Epidermal melanocyte (primary cell): ENCODE data around the gene MORN5.

ENCODE experiments used
- DNase-seq: peaks from one replicate; pipeline ENCODE4 v3.0.0; 2011; ENCODE audit warnings: low spot score; ENCODE audit not compliant: insufficient read length

Gene MORN5

DNA sequence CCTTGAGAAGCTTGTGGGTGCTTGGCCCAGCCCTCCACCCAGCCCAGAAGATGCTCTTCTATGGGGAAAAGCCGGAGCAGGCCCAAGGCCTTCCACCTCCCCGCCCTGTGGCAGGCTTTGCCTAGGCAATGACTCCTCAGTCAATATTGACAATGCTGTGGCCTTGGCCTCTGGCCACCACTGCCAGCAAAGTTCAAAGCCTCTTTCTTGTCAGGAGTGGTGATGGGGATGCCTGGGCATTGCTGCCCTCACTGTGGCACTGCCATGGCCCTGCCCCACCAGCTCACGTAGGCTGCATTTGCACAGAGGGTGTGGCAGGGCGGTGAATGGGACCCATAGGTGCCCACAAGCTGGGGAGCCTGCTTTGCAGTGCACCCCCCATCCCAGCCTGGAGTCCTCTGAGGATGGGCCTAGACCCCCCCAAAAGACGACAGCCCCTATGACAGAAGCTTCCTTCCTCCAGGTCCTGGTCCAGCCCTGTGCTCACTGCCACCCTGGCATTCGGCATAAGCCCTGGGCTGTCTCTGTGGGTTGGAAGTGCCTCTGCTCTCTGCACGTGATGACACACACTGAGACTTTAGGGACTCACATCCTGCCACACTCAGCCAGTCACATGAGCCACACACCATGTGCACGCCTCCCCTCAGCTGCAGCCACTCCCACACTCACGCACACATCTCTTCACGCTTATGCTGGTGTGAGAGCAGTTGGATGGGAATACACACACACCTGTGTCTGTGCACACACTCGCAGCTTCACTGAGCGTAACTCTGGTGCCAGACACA, 31.1 kb downstream of the MORN5 start:
- no peak for DNase-seq

DNA sequence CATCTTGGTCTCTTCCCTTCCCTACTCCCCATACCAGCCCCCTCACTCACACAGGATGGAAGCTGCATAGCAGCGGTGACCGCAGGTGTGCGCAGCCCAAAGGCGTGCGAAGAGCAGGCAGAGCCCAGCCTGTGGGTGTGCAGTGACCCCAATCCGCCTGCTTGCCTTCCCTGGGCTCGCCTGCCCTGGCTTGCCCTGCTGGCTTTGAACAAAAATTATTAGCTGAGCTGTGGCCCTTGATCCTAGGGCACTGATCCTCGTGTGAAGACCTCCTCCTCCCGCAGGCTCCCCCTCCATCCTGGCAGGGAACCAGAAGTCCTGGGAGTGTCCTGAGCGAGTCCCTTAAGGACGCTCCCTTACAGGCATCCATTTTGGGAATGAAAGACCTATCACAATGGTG, 31.9 kb downstream of the MORN5 start:
- no peak for DNase-seq

- no peak for DNase-seq
These were observed 32.7 kb downstream of the MORN5 start for GRCh38 chr9:122192261-122192875.

GRCh38 chr9:122192914-122193525, 33.3 kb downstream of the MORN5 start:
- no peak for DNase-seq

GRCh38 chr9:122193651-122194050, 33.9 kb downstream of the MORN5 start:
- no peak for DNase-seq

DNA sequence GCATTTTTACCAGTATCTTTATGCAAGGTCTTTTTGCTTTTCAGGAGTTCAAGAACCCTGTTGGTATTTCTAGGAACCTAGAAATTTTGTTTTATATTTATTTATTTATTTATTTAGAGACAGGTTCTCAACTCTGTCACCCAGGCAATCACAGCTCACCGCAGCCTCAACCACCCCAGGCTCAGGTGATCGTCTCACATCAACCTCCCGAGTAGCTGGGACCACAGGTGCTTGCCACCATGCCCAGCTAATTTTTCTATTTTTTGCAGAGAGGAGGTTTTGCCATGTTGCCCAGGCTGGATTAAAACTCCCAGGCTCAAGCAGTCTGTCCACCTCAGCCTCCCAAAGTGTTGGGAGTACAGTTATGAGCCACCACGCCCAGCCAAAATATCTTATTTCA, 36.2 kb downstream of the MORN5 start:
- DNase-seq, result no peak

DNA sequence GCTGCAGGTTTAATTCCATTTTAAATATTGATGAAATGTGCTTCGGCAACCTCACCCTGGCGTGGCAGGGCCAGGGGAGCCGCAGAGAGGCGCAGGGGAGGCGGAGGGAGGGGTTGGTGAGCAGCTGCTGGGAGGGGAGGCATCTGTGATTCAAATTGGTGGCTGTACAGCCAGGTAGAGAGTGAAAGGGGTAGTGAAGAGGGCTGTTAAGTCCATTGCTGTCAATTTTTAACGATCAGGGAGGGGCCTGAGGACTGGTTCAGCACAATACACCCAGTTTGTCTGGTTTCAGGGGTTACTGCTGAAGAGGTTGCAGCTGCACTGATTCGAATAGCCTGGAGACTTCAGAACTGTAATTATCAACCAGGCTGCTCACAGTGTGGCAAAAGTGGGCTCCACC, 37.7 kb downstream of the MORN5 start:
- DNase-seq, result no peak

DNA sequence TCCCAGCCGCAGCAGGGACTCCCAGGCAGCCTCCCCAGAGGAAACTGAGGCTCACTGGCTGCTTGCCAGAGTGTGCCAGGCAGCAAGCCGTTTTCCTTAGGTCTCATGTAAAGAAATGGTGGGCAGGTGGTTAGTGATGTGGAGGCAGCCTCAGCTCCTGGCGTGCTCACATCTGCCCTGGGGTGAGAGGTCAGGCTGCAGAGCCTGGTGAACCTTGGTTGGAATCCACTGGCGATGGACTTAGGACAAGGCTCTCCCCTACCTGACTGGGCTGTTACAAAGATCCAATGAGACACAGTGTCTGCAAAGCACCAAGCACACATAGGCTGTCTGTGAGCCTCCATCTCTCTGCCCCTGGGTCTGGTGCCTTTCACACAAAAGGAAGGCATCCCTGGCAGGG, 38.2 kb downstream of the MORN5 start:
- DNase-seq, result no peak

GRCh38 chr9:122200960-122201595, 41.4 kb downstream of the MORN5 start:
- no peak for DNase-seq

GRCh38 chr9:122201641-122202040, 41.9 kb downstream of the MORN5 start:
- no peak for DNase-seq

DNA sequence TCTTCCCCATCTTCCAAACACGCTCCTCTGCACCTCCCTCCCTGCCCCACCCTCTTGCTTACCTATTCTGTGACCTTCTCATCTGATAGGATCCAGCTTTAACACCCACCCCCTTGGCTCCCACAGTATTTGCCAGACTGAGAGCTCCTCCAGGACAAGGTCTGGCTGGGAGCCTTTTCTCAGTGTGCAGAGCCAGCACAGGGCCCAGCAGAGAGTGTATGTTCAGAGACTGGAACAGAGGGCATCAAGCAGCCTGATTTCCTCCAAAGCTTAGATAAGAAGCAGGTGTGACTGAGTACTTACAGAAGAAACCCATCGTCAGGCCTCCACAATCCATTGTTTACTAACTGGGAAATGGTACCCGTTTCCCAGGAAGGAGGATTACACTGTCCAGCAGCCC, 42.4 kb downstream of the MORN5 start:
- no peak for DNase-seq

DNA sequence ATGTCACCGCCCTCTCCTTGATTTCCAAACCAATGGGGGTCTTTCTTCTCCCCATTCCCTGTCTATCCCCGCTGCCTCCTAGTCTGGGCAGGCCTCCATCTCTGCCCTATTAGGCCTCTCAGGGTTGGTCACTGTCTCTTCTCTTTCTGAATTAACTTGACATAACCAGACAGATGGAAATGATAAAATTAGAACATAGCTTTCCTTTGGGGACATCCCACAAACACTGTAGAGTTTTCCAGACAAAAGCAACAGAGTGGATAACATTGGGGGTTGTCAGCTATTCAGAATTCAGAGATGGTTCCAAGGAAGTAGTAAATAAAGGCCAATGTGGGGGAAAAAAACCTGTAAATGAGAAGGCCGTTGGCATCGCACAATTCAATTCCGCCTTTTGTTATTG, 44.3 kb downstream of the MORN5 start:
- DNase-seq, result no peak

DNA sequence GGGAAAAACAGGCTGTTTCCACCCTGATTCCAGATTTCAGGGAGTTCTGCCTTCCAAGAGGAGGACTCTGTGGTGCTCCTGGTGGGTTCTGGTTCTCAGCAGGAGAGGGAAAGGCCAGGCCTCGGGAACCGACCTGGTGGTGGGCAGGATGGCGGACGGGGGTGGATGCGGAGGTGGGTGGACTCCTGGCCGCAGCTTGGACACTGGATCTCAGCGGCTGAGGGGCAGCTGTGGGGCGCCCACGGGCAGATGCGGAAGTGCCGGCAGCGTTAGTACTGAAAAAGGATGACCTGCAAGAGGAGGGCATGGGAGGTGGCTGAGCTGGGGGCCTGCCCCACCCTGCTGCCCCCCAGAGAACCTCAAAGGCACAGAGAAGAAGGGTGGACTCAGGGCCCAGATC, 44.8 kb downstream of the MORN5 start:
- DNase-seq, result no peak

- DNase-seq, result no peak
These were observed 45.5 kb downstream of the MORN5 start for GRCh38 chr9:122205176-122205575.

- no peak for DNase-seq
These were observed 46.7 kb downstream of the MORN5 start for GRCh38 chr9:122206118-122207046.

DNA sequence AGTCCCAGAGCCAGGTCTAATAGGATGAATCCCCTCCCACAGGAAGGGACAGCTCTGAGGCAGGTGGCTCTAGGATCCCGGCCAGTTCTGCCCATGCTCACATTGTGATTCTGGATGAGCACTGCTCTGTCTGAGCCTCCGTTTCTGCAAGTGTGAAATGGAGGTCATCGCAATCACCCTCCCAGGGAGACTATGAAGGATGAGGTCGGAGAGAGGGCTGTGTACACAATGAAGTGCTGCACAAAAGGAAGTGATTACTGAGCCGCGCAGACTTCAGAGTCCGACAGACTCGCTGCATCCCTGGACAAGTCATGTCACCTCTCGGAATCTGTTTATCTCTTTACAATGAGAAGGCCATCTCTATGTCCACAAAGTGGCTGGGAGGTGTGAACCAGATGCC, 47.4 kb downstream of the MORN5 start:
- no peak for DNase-seq

- DNase-seq, result no peak
These were observed 49.7 kb downstream of the MORN5 start for GRCh38 chr9:122209451-122209850.

GRCh38 chr9:122212473-122213004, 52.8 kb downstream of the MORN5 start:
- DNase-seq, result no peak

DNA sequence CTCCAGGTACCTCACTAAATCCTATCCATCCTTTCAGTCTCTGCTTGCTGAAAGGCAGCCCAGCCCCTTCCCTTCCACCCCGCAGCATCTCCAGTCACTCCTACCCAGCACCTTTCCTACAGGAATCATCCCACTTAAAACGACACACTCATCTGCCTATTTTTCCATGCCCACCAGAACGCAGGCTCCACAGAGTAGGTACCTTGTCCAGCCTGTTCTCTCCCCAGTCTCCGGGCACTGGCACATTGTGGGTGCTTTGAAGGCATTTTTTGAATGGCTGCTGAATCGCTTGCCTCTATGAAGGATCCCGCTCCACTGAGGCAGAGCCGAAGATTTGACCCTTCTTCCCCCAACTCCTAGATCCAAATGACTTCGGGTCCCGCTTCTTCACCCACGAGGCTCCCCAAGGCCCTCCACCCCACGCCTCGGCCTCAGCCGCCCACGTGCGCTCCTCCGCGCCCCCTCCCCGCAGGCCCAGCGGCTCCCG, 53.4 kb downstream of the MORN5 start:
- DNase-seq, result no peak

DNA sequence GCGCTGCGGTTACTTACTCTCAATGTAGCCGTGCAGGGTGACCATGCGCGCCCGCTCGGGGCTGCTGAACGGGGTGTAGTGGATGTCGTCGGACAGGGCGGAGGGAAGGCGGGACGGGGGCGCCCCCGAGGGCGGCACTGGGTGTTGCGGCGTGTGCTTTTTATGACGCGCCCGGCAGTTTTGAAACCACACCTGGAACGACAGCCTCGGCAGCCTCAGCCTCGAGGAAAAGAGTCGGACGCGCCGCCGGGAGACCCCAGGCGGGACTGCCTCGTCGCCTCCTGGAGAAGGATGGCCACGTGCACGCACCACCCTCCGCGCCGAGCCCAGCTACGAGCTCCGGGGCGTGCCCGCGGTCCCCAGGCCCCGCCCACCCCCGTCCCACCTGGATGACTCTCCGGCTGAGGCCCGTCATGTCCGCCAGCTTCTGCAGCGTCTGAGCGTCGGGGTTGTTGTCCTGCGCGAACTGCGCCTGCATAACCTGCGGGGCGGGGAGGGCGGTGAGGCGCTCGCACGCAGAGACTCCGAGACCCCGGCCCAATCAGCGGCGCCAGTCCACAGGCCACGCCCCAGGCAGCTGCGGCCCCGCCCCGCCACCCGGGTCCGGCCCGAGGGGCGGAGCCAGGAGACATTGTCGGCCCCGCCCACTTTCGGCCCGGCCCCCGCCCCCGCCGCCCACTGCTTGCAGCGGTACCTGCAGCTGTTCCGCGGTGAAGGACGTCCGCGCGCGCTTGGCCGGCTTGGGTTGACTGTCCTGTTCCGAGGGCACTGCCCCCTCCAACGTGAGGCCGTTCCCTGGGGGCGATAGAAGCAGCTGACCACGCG, 54.1 kb downstream of the MORN5 start:
- no peak for DNase-seq
